Measurements from ENCODE around the gene PTCD1. TPM values are rescaled to one million over a fixed set of nuclear protein-coding genes. Genes with fewer than 3 reads are reported as not detected.
A peak's percentile ranks its signal among the peaks of the same experiment; 100 is the strongest.

The PTCD1 gene
- total and polyA plus RNA-seq, 9 of the 15 experiments (the other 6 are each of a cell fraction or from before 2014, with no cell fraction given), result 0.46 to 17.1 (median 6.2) TPM

GRCh38 chr7:99429756-99430155 lies 8.8 kb downstream of the PTCD1 start:
- H2AFZ ChIP-seq (ENCODE audit: low read depth, low read length), result no peak overlapping the region
- H3K36me3 ChIP-seq (ENCODE audit: control insufficient read depth, insufficient read depth, low read length), result peaks cover 72% of the 10 kb centered on the region; the same call in 2 of the 3 replicates
- H3K4me1 ChIP-seq (replicated peaks in 1 of 2; ENCODE audit: control insufficient read depth in 2 of 2, insufficient read depth in 2 of 2, low read length in 2 of 2), result peaks cover 0 to 10% of the 10 kb centered on the region in 2 experiments; a peak in 1 of 5 replicates
- H3K4me2 ChIP-seq (ENCODE audit: insufficient read depth, low read length), result no peak overlapping the region
- WGBS (ENCODE audit: insufficient coverage, low coverage, missing lambda C conversion rate), result 93% methylated on average over 8 of the region's 8 CpGs
- FAIRE-seq (no peak), ATAC-seq (no peak; the same call in 2 of the 3 replicates), DNase-seq (ENCODE audit: extremely low read depth in 1 of 4, low spot score in 3 of 4) (no peak)
- in situ Hi-C loops (cut with MboI) (no loop called here), intact Hi-C loops (cut with micrococcal nuclease) (no loop called here)
- peak overlapping the region in 1 of 2 experiments; percentile 17; a peak in 1 of 4 replicates for H3K9ac ChIP-seq (ENCODE audit: insufficient read depth in 1 of 2, low read depth in 2 of 2, low read length in 2 of 2)
- H4K20me1 ChIP-seq (replicated peaks; ENCODE audit: control insufficient read depth, insufficient read depth, low read length), result no peaks in the 10 kb centered on the region
- no peak overlapping the region for H3K27ac ChIP-seq (ENCODE audit: extremely low read depth, low read depth, low read length)
- TF ChIP-seq POLR2G (IDR thresholded peaks at IDR 0.05; ENCODE audit: low read depth, low read length) (0 out of 2 replicates have a peak, but pooled peaks have one; percentile 5), MCM3 (IDR thresholded peaks at IDR 0.05) (no peak)
- no peaks in the 10 kb centered on the region for H3K79me2 ChIP-seq (ENCODE audit: control insufficient read depth, insufficient read depth, low read length)
- H3K27me3 ChIP-seq (ENCODE audit: control insufficient read depth in 2 of 2, insufficient read depth in 2 of 2, low read length in 2 of 2), result no peaks in the 10 kb centered on the region
- CTCF ChIA-PET (ENCODE audit: low intra/inter-chr PET ratio), result no interaction called here
- no peaks in the 10 kb centered on the region for H3K9me3 ChIP-seq (replicated peaks; ENCODE audit: control insufficient read depth, insufficient read depth, low read depth, low read length)
- no peaks in the 10 kb centered on the region for H3K9me1 ChIP-seq (ENCODE audit: control insufficient read depth, insufficient read depth, low read length)
- POLR2A ChIA-PET, result interaction anchor here (0.9 to 1.8 kb wide), 3 partner anchors 9 to 27 kb away, joined by 3 to 12 read pairs (median 10); partner anchors contain the start of genes BUD31 and PDAP1
- no TSS peak for BruUV-seq (replicated peaks)
- no peak overlapping the region for H3K4me3 ChIP-seq

GRCh38 chr7:99428972-99429566 lies 9.5 kb downstream of the PTCD1 start:
- Histone ChIP-seq H3K9me3 (replicated peaks; ENCODE audit: control insufficient read depth, insufficient read depth, low read depth, low read length) (no peaks in the 10 kb centered on the region), H3K79me2 (ENCODE audit: control insufficient read depth, insufficient read depth, low read length) (no peaks in the 10 kb centered on the region), H3K27ac (ENCODE audit: extremely low read depth, low read depth, low read length) (no peak overlapping the region), H3K4me1 (replicated peaks in 1 of 2; ENCODE audit: control insufficient read depth in 2 of 2, insufficient read depth in 2 of 2, low read length in 2 of 2) (peaks cover 0 to 12% of the 10 kb centered on the region in 2 experiments; a peak in 1 of 5 replicates), H3K36me3 (ENCODE audit: control insufficient read depth, insufficient read depth, low read length) (peaks cover 72% of the 10 kb centered on the region; the same call in 2 of the 3 replicates), H4K20me1 (replicated peaks; ENCODE audit: control insufficient read depth, insufficient read depth, low read length) (no peaks in the 10 kb centered on the region), H3K9ac (ENCODE audit: insufficient read depth in 1 of 2, low read depth in 2 of 2, low read length in 2 of 2) (no peak overlapping the region; a peak in 1 of 4 replicates), H3K4me2 (ENCODE audit: insufficient read depth, low read length) (no peak overlapping the region), H3K9me1 (ENCODE audit: control insufficient read depth, insufficient read depth, low read length) (no peaks in the 10 kb centered on the region), H3K27me3 (ENCODE audit: control insufficient read depth in 2 of 2, insufficient read depth in 2 of 2, low read length in 2 of 2) (no peaks in the 10 kb centered on the region), H3K4me3 (no peak overlapping the region), H2AFZ (ENCODE audit: low read depth, low read length) (no peak overlapping the region)
- ATAC-seq (no peak; the same call in 2 of the 3 replicates), DNase-seq (ENCODE audit: extremely low read depth in 1 of 4, low spot score in 3 of 4) (no peak), FAIRE-seq (no peak)
- CTCF ChIA-PET (ENCODE audit: low intra/inter-chr PET ratio), result no interaction called here
- POLR2A ChIA-PET, result interaction anchor here (1.7 to 1.8 kb wide), 2 partner anchors 9 to 20 kb away, joined by 10 to 12 read pairs; partner anchors contain the start of genes BUD31 and PDAP1
- BruUV-seq (replicated peaks), result no TSS peak
- WGBS (ENCODE audit: insufficient coverage, low coverage, missing lambda C conversion rate), result 85% methylated on average over 9 of the region's 10 CpGs
- TF ChIP-seq ZNF121 (CRISPR knock-in tag; conservative IDR thresholded peaks at IDR 0.05) (0 out of 2 replicates have a peak, but pooled peaks have one; percentile 20), AFF4 (CRISPR knock-in tag; IDR thresholded peaks at IDR 0.05) (no peak), POLR2G (IDR thresholded peaks at IDR 0.05; ENCODE audit: low read depth, low read length) (no peak), EWSR1 (IDR thresholded peaks at IDR 0.05; ENCODE audit: borderline replicate concordance, low read depth, partially characterized antibody) (no peak)
- in situ Hi-C loops (cut with MboI) (no loop called here), intact Hi-C loops (cut with micrococcal nuclease) (no loop called here)
